GM21529 (cell line): ENCODE measurements around the gene SERPINA12.

Experiments used
- ATAC-seq: cut with Tn5 transposase; IDR thresholded peaks from one replicate; pipeline ENCODE4 v1.9.1; 2021; ENCODE audit not compliant: unreplicated experiment

The SERPINA12 gene

GRCh38 chr14:94467728-94468520, 41.3 kb downstream of the SERPINA12 start:
- no peak for ATAC-seq

- no peak for ATAC-seq
Measured at GRCh38 chr14:94466706-94467370, 42.4 kb downstream of the SERPINA12 start.

DNA sequence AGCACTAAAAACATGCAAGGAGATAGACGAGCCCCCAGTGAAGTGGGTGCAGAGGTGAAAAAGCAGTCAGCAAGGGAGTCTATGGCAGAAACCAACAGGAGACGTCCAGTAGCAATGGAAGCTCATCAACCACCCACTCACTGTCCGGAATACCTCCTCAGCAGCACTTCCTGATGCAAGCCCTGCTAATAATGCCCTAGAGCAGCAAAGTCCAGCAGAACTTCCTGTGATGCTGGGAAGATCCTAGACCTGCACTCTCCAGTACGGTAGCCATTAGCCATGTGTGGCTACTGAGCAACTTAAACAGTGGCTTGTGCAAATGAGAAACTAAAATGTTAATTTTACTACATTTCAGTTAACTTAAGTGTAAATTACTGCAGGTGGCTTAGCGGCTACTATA, 44.2 kb downstream of the SERPINA12 start:
- ATAC-seq: no peak

- no peak for ATAC-seq
Measured at GRCh38 chr14:94464290-94464689, 45.0 kb downstream of the SERPINA12 start.

DNA sequence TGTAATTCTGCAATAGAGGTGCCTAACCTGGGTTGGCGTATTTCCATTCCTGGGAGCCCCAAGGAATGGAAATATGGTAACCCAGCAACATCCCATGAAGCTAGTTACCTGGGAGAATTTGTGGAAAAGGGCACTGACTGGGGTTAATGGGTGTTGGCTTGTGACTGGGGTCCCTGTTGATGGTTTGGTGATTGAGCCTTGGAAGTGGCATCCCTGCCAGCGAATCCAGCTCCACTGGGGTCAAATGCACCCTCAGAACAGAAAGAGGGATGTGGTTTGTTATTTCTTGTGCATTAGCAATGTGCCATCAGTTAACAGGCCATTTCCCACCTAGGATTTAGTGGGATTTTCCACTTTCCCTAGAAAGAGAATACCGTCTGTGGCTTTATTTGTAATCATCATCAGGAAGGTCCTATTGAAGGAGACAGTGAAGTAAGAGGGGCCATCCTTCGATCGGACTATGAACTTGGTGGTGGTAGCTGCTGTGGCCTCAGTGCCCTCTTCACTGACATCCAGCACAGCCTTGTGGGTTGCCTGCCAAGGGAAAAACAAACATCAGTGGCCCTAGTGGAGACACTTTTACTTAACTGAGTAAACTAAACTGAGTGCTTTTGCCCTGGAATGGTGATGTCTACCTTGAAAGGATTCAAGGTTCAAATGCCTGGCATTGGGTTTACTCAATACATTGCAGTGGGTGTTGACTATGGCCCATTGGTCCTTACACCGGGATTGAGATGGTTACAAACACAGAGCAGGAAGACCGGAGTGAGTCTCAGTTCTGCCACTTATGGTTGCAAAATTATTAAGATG, 46.3 kb downstream of the SERPINA12 start:
- no peak for ATAC-seq

GRCh38 chr14:94462219-94462551, 47.1 kb downstream of the SERPINA12 start:
- ATAC-seq: no peak

DNA sequence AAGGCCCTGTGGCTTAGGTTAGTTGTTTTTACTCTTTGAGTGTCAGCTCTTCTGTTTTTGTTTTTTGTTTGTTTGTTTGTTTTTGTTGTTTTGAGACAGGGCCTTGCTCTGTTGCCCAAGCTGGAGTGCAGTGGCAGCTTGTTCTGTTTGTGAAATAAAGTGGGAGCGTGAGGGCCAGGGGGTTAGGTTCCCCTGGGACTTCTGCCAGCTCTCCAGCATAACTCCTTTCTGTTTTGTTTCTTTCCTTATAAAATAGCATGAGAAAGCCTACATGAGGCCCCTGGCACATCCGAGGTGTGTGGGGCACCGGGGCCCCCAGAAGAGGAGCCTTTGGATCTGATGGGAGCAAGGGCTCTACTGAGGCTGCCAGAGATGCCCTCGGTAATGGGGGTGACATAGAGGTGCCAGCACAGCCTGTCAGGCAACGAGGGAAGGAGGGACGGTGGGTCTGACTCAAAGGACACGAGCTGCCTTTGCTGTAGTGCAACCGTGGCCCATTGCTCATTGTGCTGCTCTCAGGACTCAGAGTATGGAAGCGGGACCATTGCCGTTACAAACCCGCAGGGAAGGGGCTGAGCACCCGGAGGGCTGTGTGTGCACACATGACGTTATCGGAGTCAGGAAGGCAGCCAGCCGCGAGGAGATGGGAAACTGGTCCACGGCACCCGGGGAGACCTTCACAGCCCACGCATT, 47.6 kb downstream of the SERPINA12 start:
- no peak for ATAC-seq

- no peak for ATAC-seq
Measured at GRCh38 chr14:94460631-94461416, 48.4 kb downstream of the SERPINA12 start.

DNA sequence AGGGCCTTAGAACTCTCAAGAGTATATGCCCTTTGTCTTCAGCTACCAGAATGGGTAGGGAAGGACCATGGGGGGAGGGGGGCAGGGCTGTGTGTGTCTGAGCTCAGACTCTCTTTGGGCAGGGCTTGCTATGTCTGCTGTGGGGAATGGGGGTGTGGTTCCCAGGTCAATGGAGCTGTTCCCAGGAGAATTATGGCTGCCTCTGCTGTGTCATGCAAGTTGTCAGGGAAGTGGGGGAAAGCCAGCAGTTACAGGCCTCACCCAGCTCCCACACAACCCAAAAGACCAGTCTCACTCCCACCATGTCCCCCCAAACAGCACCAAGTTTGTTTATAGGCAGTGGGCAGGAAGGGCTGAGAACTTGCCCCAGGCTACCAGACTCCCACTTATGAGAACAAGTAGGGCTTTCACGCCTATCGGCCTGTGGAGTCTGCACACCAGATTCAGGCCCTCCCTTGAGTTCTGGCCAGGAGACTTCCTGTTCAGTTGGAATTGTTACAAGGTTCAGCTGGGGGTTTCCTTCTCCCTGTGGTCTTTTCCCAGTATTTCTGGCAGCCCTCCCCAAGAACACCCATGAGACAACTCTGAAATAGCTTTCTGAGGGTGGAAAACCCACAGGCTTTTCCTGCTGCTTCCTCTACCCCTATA, 50.6 kb downstream of the SERPINA12 start:
- ATAC-seq: no peak

DNA sequence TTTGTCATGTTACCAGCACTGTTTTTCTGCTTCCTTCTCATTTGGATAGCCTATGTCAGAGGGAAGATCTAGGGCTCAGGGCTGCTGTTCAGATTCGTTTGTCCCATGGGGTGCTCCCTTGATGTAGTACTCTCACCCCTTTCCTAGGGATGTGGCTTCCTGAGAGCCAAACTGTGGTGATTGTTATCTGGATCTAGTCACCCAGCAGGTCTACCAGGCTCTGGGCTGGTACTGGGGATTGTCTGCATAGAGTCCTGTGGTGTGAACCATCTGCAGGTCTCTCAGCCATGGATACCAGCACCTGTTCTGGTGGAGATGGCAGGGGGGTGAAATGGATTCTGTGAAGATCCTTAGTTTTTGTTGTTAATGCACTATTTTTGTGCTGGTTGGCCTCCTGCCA, 51.2 kb downstream of the SERPINA12 start:
- no peak for ATAC-seq

DNA sequence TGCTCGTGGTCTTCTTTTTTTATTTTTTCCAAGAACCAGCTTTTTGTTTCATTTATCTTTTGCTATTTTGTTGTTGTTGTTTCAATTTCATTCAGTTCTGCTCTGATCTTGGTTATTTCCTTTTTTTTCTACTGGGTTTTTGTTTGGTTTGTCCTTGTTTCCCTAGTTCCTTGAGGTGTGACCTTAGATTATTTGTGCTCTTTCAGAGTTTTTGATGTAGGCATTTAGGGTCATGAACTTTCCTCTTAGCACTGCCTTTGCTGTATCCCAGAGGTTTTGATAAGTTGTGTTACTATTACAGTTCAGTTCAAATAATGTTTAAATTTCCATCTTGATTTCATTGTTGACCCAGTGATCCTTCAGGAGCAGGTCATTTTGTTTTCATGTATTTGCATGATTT, 53.3 kb downstream of the SERPINA12 start:
- ATAC-seq: no peak

- no peak for ATAC-seq
Measured at GRCh38 chr14:94451826-94452225, 57.4 kb downstream of the SERPINA12 start.

- ATAC-seq: no peak
Measured at GRCh38 chr14:94451091-94451771, 58.0 kb downstream of the SERPINA12 start.

GRCh38 chr14:94450722-94451090, 58.6 kb downstream of the SERPINA12 start:
- ATAC-seq: no peak

DNA sequence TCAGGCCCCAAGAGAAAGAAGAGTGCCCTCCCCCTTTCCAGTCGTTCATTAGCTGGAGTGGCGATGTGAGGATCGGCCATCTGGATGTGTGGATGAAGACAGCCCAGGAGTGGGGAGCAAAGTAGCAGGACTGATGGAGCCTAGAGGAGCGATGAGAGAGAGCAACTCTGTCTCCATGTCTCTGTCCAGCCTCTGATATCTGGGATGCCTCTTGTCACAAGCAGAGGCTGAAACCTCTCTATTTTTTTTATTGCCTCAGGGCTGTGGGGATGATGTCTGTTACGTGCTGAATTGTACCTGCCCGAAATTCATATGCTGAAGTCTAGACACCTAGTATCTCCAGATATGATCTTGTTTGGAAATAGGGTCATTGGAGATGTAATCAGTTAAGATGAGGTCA, 59.3 kb downstream of the SERPINA12 start:
- ATAC-seq: no peak

DNA sequence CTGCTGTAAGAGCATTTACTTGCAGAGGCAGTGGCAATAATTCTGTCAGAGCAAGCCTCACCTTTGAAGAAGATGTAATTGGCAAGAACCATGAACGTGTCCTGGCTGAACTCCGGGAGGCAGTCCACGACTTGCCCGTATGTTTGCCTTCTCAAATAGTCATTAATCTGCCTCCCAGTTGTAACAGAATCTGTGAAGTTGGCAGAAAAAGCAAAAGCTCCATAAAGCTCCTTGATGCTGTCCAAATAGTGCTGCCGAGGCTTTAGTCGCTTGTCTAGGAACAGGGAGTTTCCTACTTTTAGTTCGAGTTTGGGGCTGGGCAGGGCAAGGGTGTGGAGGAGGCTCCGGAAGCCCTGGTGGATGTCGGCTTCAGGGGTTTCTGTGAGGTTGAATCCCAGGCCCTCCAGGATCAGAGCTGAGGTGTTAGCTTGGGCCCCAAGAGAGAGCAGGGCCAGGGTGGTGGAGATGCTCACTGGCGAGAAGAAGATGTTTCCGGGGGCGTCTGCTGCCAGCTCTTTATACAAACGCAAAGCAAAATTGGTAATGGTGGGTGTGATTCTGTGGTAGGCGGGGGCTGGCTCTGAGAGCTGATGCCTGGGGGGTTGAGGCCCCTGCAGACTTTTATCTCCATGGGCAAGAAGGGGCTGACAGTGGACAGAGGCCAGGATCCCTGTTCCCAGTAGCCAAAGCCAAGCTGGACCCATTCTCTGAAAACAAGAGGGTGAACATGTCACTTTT, 61.0 kb downstream of the SERPINA12 start:
- ATAC-seq: no peak

DNA sequence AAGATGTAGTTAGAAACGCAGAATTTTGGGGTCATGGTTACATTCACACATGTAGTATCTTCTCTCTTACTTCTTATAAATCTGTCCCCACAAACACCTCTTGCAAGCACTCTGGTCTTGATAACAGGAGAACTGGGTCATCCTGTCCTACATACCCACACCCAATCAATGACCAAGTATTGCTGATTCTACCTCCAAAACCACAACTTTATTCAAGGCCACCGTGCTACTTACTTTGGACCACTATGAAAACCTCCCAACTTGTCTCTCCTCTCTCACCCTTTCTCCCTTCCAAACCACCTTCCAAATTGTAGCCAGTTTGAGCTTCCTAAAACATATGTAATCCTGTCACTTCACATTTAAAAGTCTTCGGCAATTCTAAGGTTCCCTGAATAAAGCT, 62.1 kb downstream of the SERPINA12 start:
- no peak for ATAC-seq

GRCh38 chr14:94446126-94446525, 63.1 kb downstream of the SERPINA12 start:
- no peak for ATAC-seq

DNA sequence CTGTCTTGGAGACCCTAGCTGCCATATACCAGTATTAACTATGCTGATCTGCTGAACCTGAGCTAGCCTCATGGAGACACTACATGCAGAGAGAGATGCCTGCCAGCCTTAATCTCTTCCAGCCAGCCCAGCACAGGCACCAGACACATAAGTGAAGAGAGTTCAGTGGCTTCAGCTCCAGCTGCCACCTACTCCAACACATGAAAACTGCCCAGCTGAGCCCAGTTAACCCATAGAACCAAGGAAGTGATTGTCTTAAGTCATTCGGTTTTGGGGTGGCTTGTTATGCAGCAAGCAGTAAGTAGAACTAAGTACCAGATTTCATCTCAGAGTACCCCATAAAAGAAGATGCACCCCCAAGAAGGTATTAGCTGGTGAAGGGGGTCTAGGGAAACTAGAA, 64.3 kb downstream of the SERPINA12 start:
- ATAC-seq: no peak
